Stimulated activated CD4-positive, alpha-beta T cell treated with anti-CD3 and anti-CD28 coated beads, Interleukin-1b, Interleukin-23, amount 100 ng/mL, for 1 hour (primary cell): ENCODE data around the gene SYT3.
A peak's percentile ranks its signal among the peaks of the same experiment; 100 is the strongest.

Experiments
- DNase-seq, 2 donors: peaks; one replicate each; pipeline ENCODE4 v3.0.0-alpha.2; 2020; ENCODE audit warnings: low read depth in 2 of 2

The SYT3 gene

GRCh38 chr19:50662651-50663481 is 23.2 kb upstream of the SYT3 start:
- no peak for DNase-seq

GRCh38 chr19:50661766-50662650 is 22.3 kb upstream of the SYT3 start:
- DNase-seq, result no peak

- no peak for DNase-seq
Observed at GRCh38 chr19:50661023-50661422, 21.3 kb upstream of the SYT3 start.

- DNase-seq, result no peak
Observed at GRCh38 chr19:50660088-50660366, 20.3 kb upstream of the SYT3 start.

- no peak for DNase-seq
Observed at GRCh38 chr19:50659318-50660087, 19.8 kb upstream of the SYT3 start.

GRCh38 chr19:50658441-50659317 is 19.0 kb upstream of the SYT3 start:
- DNase-seq, result peak in 1 of 2 donors; percentile 38

- peak; percentile 30 to 69 for DNase-seq
Observed at GRCh38 chr19:50657712-50658440, 18.2 kb upstream of the SYT3 start.

GRCh38 chr19:50657222-50657669 is 17.6 kb upstream of the SYT3 start:
- no peak for DNase-seq

- DNase-seq, result no peak
Observed at GRCh38 chr19:50654882-50655281, 15.2 kb upstream of the SYT3 start.

GRCh38 chr19:50652722-50653121 is 13.0 kb upstream of the SYT3 start:
- no peak for DNase-seq

GRCh38 chr19:50651174-50651573 is 11.5 kb upstream of the SYT3 start:
- DNase-seq, result no peak

GRCh38 chr19:50649433-50650391 is 10.0 kb upstream of the SYT3 start, which contains the start of gene C19orf81:
TSS of gene C19orf81 (plus strand) at chr19:50649445. CDS start at chr19:50649445, 0 bp downstream.
- DNase-seq, result no peak

GRCh38 chr19:50648659-50649058 is 9.0 kb upstream of the SYT3 start:
- DNase-seq, result no peak

- DNase-seq, result no peak
Observed at GRCh38 chr19:50647879-50648615, 8.4 kb upstream of the SYT3 start.

- no peak for DNase-seq
Observed at GRCh38 chr19:50646074-50646807, 6.6 kb upstream of the SYT3 start.

GRCh38 chr19:50645107-50645506 is 5.4 kb upstream of the SYT3 start:
- no peak for DNase-seq

GRCh38 chr19:50644315-50644915 is 4.7 kb upstream of the SYT3 start:
- no peak for DNase-seq
